ENCODE results near the gene SOX13. TPM values are rescaled to one million over a fixed set of nuclear protein-coding genes. Genes with fewer than 3 reads are reported as not detected.

SOX13 gene
- total and polyA plus RNA-seq, 2 of the 4 experiments (the other 2 are of a cell fraction): 0.54 to 3.5 TPM

DNA sequence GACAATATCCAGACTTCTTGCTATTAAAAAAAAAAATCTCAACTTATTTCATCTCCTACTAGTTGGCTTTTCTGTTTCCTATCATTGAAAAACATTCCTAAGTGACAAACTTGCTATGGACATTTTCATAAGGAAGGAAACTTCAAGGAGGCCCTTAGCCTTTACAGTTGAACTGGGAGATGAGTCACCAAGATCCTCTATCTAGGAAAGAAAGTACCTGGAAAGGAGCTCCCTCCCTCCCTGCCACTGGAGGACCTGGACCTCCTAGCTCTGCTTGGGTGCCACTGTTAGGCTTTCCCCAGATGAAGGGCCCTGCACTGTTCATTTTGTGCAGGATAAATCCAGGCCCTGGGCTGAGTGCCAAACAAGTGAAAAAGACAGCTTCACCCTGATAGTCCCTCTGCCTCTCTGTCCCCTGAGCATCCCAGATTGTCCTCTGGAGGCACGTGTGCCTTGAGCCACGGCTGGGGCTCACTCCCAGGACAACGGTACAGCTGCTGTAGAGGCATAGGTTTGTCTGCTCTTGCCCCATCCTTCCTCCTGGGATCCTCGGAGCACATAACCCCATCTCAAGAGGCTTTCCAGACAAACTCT is 40.2 kb upstream of the SOX13 start:
- no peaks in the 10 kb centered on the region for H3K36me3 ChIP-seq (ENCODE audit: control insufficient read depth, insufficient read depth, low read length)
- no TSS peak for BruUV-seq (replicated peaks)

More for the DNA sequence above, 40.2 kb upstream of the SOX13 start:
- in situ Hi-C loops (cut with MboI; ENCODE audit: low sequenced_read_pairs): no loop called here
- no peak overlapping the region for H3K4me2 ChIP-seq (ENCODE audit: low read depth, low read length)
- no peak overlapping the region for H3K4me3 ChIP-seq (ENCODE audit: insufficient read depth, low read depth, low read length)
- H3K27ac ChIP-seq (ENCODE audit: insufficient read depth, low read length): no peak overlapping the region
- no peak; the same call in 1 of the 2 replicates for ATAC-seq (ENCODE audit: low read depth)
- H3K9me3 ChIP-seq (ENCODE audit: control insufficient read depth, insufficient read depth, low read length): no peaks in the 10 kb centered on the region
- no peak overlapping the region for H2AK9ac ChIP-seq (replicated peaks; ENCODE audit: low read depth, low read length, poor library complexity)
- no peak overlapping the region for H3K56ac ChIP-seq (ENCODE audit: extremely low read depth, insufficient read depth, low read length)
- H3K4me1 ChIP-seq (ENCODE audit: control insufficient read depth, insufficient read depth, low read length): no peaks in the 10 kb centered on the region
- no peak overlapping the region for H3K23ac ChIP-seq (ENCODE audit: low read depth, low read length)
- no peak overlapping the region for H2AFZ ChIP-seq (replicated peaks; ENCODE audit: low read length, poor library complexity)
- H2BK15ac ChIP-seq (ENCODE audit: low read depth, low read length): no peak overlapping the region
- no peak for TF ChIP-seq CHD1 (IDR thresholded peaks at IDR 0.05; ENCODE audit: low read depth, low read length)
- TF ChIP-seq, protein P1, sequence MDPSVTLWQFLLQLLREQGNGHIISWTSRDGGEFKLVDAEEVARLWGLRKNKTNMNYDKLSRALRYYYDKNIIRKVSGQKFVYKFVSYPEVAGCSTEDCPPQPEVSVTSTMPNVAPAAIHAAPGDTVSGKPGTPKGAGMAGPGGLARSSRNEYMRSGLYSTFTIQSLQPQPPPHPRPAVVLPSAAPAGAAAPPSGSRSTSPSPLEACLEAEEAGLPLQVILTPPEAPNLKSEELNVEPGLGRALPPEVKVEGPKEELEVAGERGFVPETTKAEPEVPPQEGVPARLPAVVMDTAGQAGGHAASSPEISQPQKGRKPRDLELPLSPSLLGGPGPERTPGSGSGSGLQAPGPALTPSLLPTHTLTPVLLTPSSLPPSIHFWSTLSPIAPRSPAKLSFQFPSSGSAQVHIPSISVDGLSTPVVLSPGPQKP (IDR thresholded peaks at IDR 0.05; ENCODE audit: borderline replicate concordance, low read depth, low read length): no peak
- no peak for TF ChIP-seq NFE2L2 (IDR thresholded peaks at IDR 0.05; ENCODE audit: low read depth, low read length)
- TF ChIP-seq RFX5 (IDR thresholded peaks at IDR 0.05; ENCODE audit: low read depth, low read length): no peak
- TF ChIP-seq MAFK (IDR thresholded peaks at IDR 0.05; ENCODE audit: low read depth, low read length): no peak
- no peak for TF ChIP-seq MAZ (IDR thresholded peaks at IDR 0.05; ENCODE audit: borderline replicate concordance, low read depth, low read length)
- TF ChIP-seq RCOR1 (IDR thresholded peaks at IDR 0.05; ENCODE audit: insufficient replicate concordance, low read length): no peak
- no peak overlapping the region for H2AK5ac ChIP-seq (ENCODE audit: low read depth, low read length)
- H3K9me1 ChIP-seq (ENCODE audit: insufficient read depth, low read length): no peaks in the 10 kb centered on the region
- intact Hi-C loops (cut with micrococcal nuclease): loop anchor here (5.0 kb wide), 1 partner anchor 85 kb away; no protein-coding TSS in a partner anchor
- H4K91ac ChIP-seq (ENCODE audit: insufficient read depth, low read depth, low read length): no peak overlapping the region
- H3K4ac ChIP-seq (ENCODE audit: low read depth, low read length): no peak overlapping the region
- no peak overlapping the region for H2BK5ac ChIP-seq (ENCODE audit: low read depth, low read length, poor library complexity, severe bottlenecking)
- ChIA-PET CTCF (interaction anchor here (0.8 kb wide), 1 partner anchor 26 kb away, joined by 4 read pairs; no protein-coding TSS in a partner anchor), POLR2A (ENCODE audit: unreplicated experiment) (no interaction called here)
- H3K14ac ChIP-seq (replicated peaks; ENCODE audit: low read depth, low read length): no peak overlapping the region
- H2BK120ac ChIP-seq (ENCODE audit: low read depth, low read length): no peak overlapping the region
- H3K27me3 ChIP-seq (ENCODE audit: control insufficient read depth, insufficient read depth, low read length): peaks cover 20% of the 10 kb centered on the region
- H2BK20ac ChIP-seq (ENCODE audit: low read depth, low read length): no peak overlapping the region
- H4K5ac ChIP-seq (ENCODE audit: low read depth, low read length): no peak overlapping the region
- WGBS, 2 experiments (ENCODE audit: extremely low coverage in 2 of 2, insufficient read length in 1 of 2): no CpG with 5 or more reads among the region's 4 CpGs
- no peak overlapping the region for H3K9ac ChIP-seq (ENCODE audit: low read depth, low read length)
- dilution Hi-C loops (cut with HindIII; ENCODE audit: low sequenced_read_pairs, unreplicated experiment): no loop called here
- no peaks in the 10 kb centered on the region for H3K79me1 ChIP-seq (ENCODE audit: low read depth in 1 of 2, low read length in 2 of 2)
- no peaks in the 10 kb centered on the region for H4K20me1 ChIP-seq (ENCODE audit: insufficient read depth, low read length)
- H3K18ac ChIP-seq (ENCODE audit: low read depth, low read length): no peak overlapping the region
- DNase-seq: no peak
- no peak overlapping the region for H4K8ac ChIP-seq (ENCODE audit: low read depth in 2 of 2, low read length in 2 of 2)
